ENCODE results near the gene ELK1. TPM values are rescaled to one million over a fixed set of nuclear protein-coding genes. Genes with fewer than 3 reads are reported as not detected.

The ELK1 gene
- total and polyA plus RNA-seq, 2 donors, result 10.8 to 21.7 TPM

DNA sequence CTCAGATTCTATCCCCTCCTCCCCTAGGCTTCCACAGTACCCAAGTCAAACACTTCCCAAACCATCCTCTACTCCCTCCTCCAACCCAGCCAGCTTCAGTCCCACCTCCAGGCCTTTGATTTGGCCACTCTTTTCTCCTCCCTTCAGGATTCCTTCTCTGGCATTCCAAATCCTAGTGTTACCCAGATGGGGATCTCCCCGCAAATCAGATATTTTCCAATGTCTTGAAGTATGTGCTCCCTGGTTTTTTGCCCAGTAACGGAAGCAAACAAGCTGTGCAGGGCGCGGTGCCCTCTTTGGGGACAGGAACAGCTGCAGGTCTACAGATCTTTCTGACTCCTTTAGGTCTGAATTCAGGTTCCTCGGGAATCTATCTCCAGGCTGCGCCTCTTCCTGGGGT is 28.5 kb downstream of the ELK1 start:
- Histone ChIP-seq H3K36me3 (ENCODE audit: control insufficient read depth in 2 of 2, insufficient read depth in 2 of 2, low read length in 1 of 2) (peaks cover 0 to 2% of the 10 kb centered on the region in 2 donors), H3K9me3 (ENCODE audit: control insufficient read depth in 2 of 2, insufficient read depth in 1 of 2, low read length in 1 of 2) (no peaks in the 10 kb centered on the region), H3K27ac (ENCODE audit: low read depth in 1 of 2, low read length in 1 of 2) (no peak overlapping the region), H3K4me1 (ENCODE audit: control insufficient read depth in 2 of 2, insufficient read depth in 2 of 2, low read length in 2 of 2) (peaks cover 6 to 10% of the 10 kb centered on the region in 2 donors), H3K27me3 (ENCODE audit: control insufficient read depth in 2 of 2, insufficient read depth in 1 of 2, low read length in 1 of 2) (peaks cover 4 to 20% of the 10 kb centered on the region in 2 donors), H3K4me3 (ENCODE audit: low read length in 2 of 2) (no peak overlapping the region)
- no peak for DNase-seq (ENCODE audit: low read depth in 6 of 9, low spot score in 9 of 9)
- 97% methylated on average over 6 of the region's 6 CpGs for WGBS

DNA sequence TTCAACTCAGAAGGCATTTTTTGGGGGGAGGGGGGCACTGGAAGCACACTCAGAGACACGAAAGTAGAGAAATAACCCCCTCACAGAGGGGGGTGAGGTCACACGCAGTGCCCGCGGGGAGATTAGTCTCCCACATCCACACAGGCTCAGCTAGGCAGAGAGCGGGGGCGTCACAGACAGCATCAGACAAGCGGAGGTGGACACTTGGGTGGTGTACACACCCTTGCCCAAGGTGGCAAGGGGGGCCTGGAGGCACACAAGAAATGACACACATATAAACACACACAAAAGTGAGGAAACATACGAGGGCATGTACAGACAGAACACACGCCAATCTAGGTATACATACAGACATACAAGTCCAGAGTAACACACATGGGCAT is 30.1 kb downstream of the ELK1 start:
- H3K36me3 ChIP-seq (ENCODE audit: control insufficient read depth in 2 of 2, insufficient read depth in 2 of 2, low read length in 1 of 2), result no peaks in the 10 kb centered on the region
- no peak for DNase-seq (ENCODE audit: low read depth in 6 of 9, low spot score in 9 of 9)
- WGBS, result 55% methylated on average over 9 of the region's 9 CpGs
- H3K4me1 ChIP-seq (ENCODE audit: control insufficient read depth in 2 of 2, insufficient read depth in 2 of 2, low read length in 2 of 2), result peaks cover 6 to 10% of the 10 kb centered on the region in 2 donors
- H3K27me3 ChIP-seq (ENCODE audit: control insufficient read depth in 2 of 2, insufficient read depth in 1 of 2, low read length in 1 of 2), result peaks cover 4 to 22% of the 10 kb centered on the region in 2 donors
- no peaks in the 10 kb centered on the region for H3K9me3 ChIP-seq (ENCODE audit: control insufficient read depth in 2 of 2, insufficient read depth in 1 of 2, low read length in 1 of 2)
- H3K27ac ChIP-seq (ENCODE audit: low read depth in 1 of 2, low read length in 1 of 2), result no peak overlapping the region
- no peak overlapping the region for H3K4me3 ChIP-seq (ENCODE audit: low read length in 2 of 2)

DNA sequence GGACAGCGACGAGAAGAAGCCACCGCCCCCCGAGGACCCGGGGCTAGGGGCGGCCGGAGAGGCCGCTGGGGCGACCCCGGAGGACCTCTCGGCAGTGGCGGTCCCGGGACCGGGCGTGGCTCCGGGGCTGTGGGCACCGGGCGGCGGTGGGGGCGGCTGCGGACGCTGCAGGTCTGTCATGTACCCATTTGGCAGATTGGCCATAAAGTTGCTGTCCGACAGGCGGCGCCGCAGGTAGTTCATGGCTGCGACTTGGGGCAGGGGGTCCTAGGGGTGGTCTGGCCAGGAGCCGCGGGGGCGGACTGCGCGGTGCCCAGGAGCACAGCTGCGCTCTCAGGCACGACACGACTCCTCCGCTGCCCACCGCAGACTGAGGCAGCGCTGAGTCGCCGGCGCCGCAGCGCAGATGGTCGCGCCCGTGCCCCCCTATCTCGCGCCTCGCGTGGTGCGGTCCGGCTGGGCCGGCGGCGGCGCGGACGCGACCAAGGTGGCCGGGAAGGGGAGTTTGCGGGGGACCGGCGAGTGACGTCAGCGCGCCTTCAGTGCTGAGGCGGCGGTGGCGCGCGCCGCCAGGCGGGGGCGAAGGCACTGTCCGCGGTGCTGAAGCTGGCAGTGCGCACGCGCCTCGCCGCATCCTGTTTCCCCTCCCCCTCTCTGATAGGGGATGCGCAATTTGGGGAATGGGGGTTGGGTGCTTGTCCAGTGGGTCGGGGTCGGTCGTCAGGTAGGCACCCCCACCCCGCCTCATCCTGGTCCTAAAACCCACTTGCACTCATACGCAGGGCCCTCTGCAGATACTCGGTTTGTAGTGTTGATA is 30.7 kb downstream of the ELK1 start, which contains the start of gene SYN1:
Gene SYN1, minus strand, starts transcription at position 372 of the 817 bp plus-strand sequence. Its CDS starts 129 bp downstream, at position 243.
- peaks cover 6 to 10% of the 10 kb centered on the region in 2 donors for H3K4me1 ChIP-seq (ENCODE audit: control insufficient read depth in 2 of 2, insufficient read depth in 2 of 2, low read length in 2 of 2)
- no peaks in the 10 kb centered on the region for H3K9me3 ChIP-seq (ENCODE audit: control insufficient read depth in 2 of 2, insufficient read depth in 1 of 2, low read length in 1 of 2)
- peak; percentile 18 to 83 (median 64) for DNase-seq (ENCODE audit: low read depth in 6 of 9, low spot score in 9 of 9)
- peak within 1 kb of the TSS in 1 of 2 donors; percentile 35 for H3K4me3 ChIP-seq (ENCODE audit: low read length in 2 of 2)
- H3K27me3 ChIP-seq (ENCODE audit: control insufficient read depth in 2 of 2, insufficient read depth in 1 of 2, low read length in 1 of 2), result peaks cover 4 to 22% of the 10 kb centered on the region in 2 donors
- 2% methylated on average over 88 of the region's 88 CpGs for WGBS
- H3K27ac ChIP-seq (ENCODE audit: low read depth in 1 of 2, low read length in 1 of 2), result no peak within 1 kb of the TSS
- no peaks in the 10 kb centered on the region for H3K36me3 ChIP-seq (ENCODE audit: control insufficient read depth in 2 of 2, insufficient read depth in 2 of 2, low read length in 1 of 2)

DNA sequence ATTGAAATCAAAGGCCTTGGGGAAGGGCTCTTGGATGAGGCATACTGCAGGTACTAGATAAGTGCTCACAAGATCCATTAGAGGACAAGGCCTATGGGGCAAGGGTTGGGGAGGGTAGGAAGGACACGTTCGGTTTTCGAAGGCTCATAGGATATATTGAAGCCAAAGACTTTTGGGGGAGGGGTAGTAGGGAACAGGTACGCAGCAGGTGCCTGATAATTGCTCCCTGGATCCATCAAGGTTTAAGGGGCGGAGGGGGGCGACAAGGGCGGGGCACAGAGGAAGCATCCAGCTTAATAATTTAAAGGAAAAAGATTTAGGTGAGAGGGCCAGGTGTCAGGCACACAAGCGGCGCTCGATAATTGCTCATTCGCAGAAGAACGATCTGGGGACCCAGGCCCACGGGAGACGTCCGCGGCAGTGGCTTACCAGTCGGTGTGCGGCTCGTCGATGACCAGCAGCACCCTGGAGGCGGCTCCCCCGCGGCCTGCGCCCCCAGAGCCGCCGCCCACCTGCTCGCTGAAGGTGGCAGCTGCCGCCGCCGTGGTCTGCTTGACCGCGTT is 31.4 kb downstream of the ELK1 start:
- H3K27me3 ChIP-seq (ENCODE audit: control insufficient read depth in 2 of 2, insufficient read depth in 1 of 2, low read length in 1 of 2), result peaks cover 4 to 22% of the 10 kb centered on the region in 2 donors
- WGBS, result 40% methylated on average over 32 of the region's 32 CpGs
- no peak overlapping the region for H3K27ac ChIP-seq (ENCODE audit: low read depth in 1 of 2, low read length in 1 of 2)
- DNase-seq (ENCODE audit: low read depth in 6 of 9, low spot score in 9 of 9), result no peak
- peaks cover 6 to 10% of the 10 kb centered on the region in 2 donors for H3K4me1 ChIP-seq (ENCODE audit: control insufficient read depth in 2 of 2, insufficient read depth in 2 of 2, low read length in 2 of 2)
- H3K36me3 ChIP-seq (ENCODE audit: control insufficient read depth in 2 of 2, insufficient read depth in 2 of 2, low read length in 1 of 2), result no peaks in the 10 kb centered on the region
- no peaks in the 10 kb centered on the region for H3K9me3 ChIP-seq (ENCODE audit: control insufficient read depth in 2 of 2, insufficient read depth in 1 of 2, low read length in 1 of 2)
- H3K4me3 ChIP-seq (ENCODE audit: low read length in 2 of 2), result peak overlapping the region in 1 of 2 donors; percentile 35

DNA sequence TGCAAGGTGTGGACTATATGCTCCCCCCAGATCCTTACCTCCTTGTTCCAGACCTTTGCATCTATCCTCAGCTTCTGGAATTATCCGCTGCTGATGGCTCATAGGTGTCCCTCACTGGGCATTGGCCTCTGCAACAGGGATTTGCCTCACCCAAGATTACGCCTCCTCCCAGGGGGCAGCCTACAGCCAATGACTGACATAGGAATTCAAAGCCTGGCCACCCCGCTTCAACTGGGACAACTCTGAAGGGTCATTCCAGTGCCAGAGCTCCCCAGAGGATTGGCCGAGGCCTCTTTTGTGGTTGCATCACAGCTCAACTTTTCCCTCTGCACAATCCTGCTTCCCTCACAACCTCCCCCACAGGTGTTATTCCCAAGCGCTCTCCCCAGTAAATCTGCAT is 35.7 kb downstream of the ELK1 start:
- Histone ChIP-seq H3K27me3 (ENCODE audit: control insufficient read depth in 2 of 2, insufficient read depth in 1 of 2, low read length in 1 of 2) (peaks cover 4 to 22% of the 10 kb centered on the region in 2 donors), H3K9me3 (ENCODE audit: control insufficient read depth in 2 of 2, insufficient read depth in 1 of 2, low read length in 1 of 2) (no peaks in the 10 kb centered on the region), H3K27ac (ENCODE audit: low read depth in 1 of 2, low read length in 1 of 2) (no peak overlapping the region), H3K4me1 (ENCODE audit: control insufficient read depth in 2 of 2, insufficient read depth in 2 of 2, low read length in 2 of 2) (no peaks in the 10 kb centered on the region), H3K36me3 (ENCODE audit: control insufficient read depth in 2 of 2, insufficient read depth in 2 of 2, low read length in 1 of 2) (no peaks in the 10 kb centered on the region), H3K4me3 (ENCODE audit: low read length in 2 of 2) (no peak overlapping the region)
- DNase-seq (ENCODE audit: low read depth in 6 of 9, low spot score in 9 of 9), result no peak
- WGBS, result 78% methylated on average over 5 of the region's 5 CpGs

DNA sequence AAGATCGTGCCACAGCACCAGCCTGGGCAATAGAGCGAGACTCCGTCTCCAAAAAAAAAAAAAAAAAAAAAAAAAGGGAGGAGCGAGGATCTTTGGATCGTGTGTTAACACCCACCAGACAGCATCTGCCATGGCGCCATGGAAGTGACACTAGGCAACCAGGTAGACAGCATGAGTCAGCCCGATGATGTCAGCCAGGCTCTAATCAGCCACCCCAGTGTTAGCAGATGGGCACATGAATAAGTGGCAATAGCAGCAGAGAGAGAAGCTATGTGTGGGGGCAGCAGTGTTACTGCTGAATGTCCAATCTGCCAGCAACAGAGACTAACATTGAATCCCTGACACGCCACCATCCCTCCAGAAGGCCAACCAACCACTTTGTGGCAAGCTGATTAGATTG is 37.3 kb downstream of the ELK1 start:
- H3K9me3 ChIP-seq (ENCODE audit: control insufficient read depth in 2 of 2, insufficient read depth in 1 of 2, low read length in 1 of 2), result no peaks in the 10 kb centered on the region
- H3K4me3 ChIP-seq (ENCODE audit: low read length in 2 of 2), result no peak overlapping the region
- no peaks in the 10 kb centered on the region for H3K4me1 ChIP-seq (ENCODE audit: control insufficient read depth in 2 of 2, insufficient read depth in 2 of 2, low read length in 2 of 2)
- H3K36me3 ChIP-seq (ENCODE audit: control insufficient read depth in 2 of 2, insufficient read depth in 2 of 2, low read length in 1 of 2), result no peaks in the 10 kb centered on the region
- H3K27me3 ChIP-seq (ENCODE audit: control insufficient read depth in 2 of 2, insufficient read depth in 1 of 2, low read length in 1 of 2), result peaks cover 0 to 7% of the 10 kb centered on the region in 2 donors
- H3K27ac ChIP-seq (ENCODE audit: low read depth in 1 of 2, low read length in 1 of 2), result no peak overlapping the region
- no peak for DNase-seq (ENCODE audit: low read depth in 6 of 9, low spot score in 9 of 9)
- 96% methylated on average over 7 of the region's 8 CpGs for WGBS

DNA sequence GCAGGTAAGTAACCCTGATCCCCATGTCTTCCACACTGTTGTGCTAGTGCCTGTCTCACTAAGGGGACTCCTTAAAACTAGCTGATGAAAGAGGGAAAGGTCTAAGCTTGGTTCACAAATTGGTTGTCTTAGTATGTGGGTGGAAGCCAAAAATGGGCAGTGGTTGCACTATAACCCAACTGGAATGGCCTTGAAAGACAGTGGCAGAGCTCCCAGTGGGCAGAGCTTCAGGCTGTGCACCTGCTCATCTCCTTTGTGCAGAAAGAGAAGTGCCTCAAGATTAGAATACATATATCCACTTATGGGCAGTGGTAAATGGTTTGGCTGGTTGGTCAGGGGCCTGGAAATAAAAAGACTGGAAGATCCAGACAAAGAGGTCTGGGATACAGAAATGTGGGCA is 37.9 kb downstream of the ELK1 start:
- H3K27me3 ChIP-seq (ENCODE audit: control insufficient read depth in 2 of 2, insufficient read depth in 1 of 2, low read length in 1 of 2), result peaks cover 0 to 2% of the 10 kb centered on the region in 2 donors
- no peaks in the 10 kb centered on the region for H3K9me3 ChIP-seq (ENCODE audit: control insufficient read depth in 2 of 2, insufficient read depth in 1 of 2, low read length in 1 of 2)
- no peaks in the 10 kb centered on the region for H3K36me3 ChIP-seq (ENCODE audit: control insufficient read depth in 2 of 2, insufficient read depth in 2 of 2, low read length in 1 of 2)
- H3K27ac ChIP-seq (ENCODE audit: low read depth in 1 of 2, low read length in 1 of 2), result no peak overlapping the region
- no peaks in the 10 kb centered on the region for H3K4me1 ChIP-seq (ENCODE audit: control insufficient read depth in 2 of 2, insufficient read depth in 2 of 2, low read length in 2 of 2)
- DNase-seq (ENCODE audit: low read depth in 6 of 9, low spot score in 9 of 9), result no peak
- no peak overlapping the region for H3K4me3 ChIP-seq (ENCODE audit: low read length in 2 of 2)

DNA sequence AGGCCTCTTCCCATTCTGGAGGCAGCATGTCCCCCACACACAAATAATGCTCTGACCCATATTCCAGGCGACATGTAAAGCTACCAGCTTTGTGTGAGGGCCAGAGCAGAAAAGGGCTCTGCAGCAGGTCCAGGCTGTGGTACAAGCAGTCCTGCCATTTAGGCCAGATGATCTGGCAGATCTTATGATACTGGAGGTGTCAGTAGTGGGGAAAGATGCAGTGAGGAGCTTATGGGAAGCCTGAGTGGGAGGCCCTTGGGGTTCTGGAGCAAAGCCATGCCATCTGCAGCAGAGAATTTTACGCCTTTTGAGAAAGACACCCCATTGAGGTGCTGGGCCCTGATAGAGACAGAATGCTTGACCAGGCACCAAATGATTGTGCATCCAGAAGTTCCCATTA is 38.4 kb downstream of the ELK1 start:
- 94% methylated on average over 2 of the region's 2 CpGs for WGBS
- no peak for DNase-seq (ENCODE audit: low read depth in 6 of 9, low spot score in 9 of 9)

DNA sequence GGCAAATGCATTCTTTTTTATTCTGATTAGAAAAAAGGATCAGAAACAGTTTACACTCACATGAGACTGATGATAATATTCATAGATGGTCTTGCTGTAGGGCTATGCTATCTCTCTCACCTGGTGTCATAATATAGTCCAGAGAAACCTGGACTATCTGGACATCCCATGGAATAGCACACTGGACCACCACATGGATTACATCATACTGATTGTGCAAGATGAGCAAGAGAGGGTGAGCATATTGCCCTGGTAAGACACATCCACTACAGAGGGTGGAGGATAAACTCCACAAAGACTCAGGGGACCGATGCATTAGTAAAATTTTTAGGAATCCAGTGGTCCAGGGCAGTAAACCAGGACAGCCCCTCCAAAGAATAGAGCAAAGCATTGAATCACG is 38.9 kb downstream of the ELK1 start:
- H3K27me3 ChIP-seq (ENCODE audit: control insufficient read depth in 2 of 2, insufficient read depth in 1 of 2, low read length in 1 of 2), result no peaks in the 10 kb centered on the region
- WGBS, result 90% methylated on average over 2 of the region's 2 CpGs
- no peak overlapping the region for H3K4me3 ChIP-seq (ENCODE audit: low read length in 2 of 2)
- no peaks in the 10 kb centered on the region for H3K4me1 ChIP-seq (ENCODE audit: control insufficient read depth in 2 of 2, insufficient read depth in 2 of 2, low read length in 2 of 2)
- H3K36me3 ChIP-seq (ENCODE audit: control insufficient read depth in 2 of 2, insufficient read depth in 2 of 2, low read length in 1 of 2), result no peaks in the 10 kb centered on the region
- H3K27ac ChIP-seq (ENCODE audit: low read depth in 1 of 2, low read length in 1 of 2), result no peak overlapping the region
- no peaks in the 10 kb centered on the region for H3K9me3 ChIP-seq (ENCODE audit: control insufficient read depth in 2 of 2, insufficient read depth in 1 of 2, low read length in 1 of 2)
- no peak for DNase-seq (ENCODE audit: low read depth in 6 of 9, low spot score in 9 of 9)

More for the DNA sequence above, 38.4 kb downstream of the ELK1 start:
- Histone ChIP-seq H3K9me3 (ENCODE audit: control insufficient read depth in 2 of 2, insufficient read depth in 1 of 2, low read length in 1 of 2) (no peaks in the 10 kb centered on the region), H3K4me1 (ENCODE audit: control insufficient read depth in 2 of 2, insufficient read depth in 2 of 2, low read length in 2 of 2) (no peaks in the 10 kb centered on the region), H3K4me3 (ENCODE audit: low read length in 2 of 2) (no peak overlapping the region), H3K27ac (ENCODE audit: low read depth in 1 of 2, low read length in 1 of 2) (no peak overlapping the region), H3K36me3 (ENCODE audit: control insufficient read depth in 2 of 2, insufficient read depth in 2 of 2, low read length in 1 of 2) (no peaks in the 10 kb centered on the region), H3K27me3 (ENCODE audit: control insufficient read depth in 2 of 2, insufficient read depth in 1 of 2, low read length in 1 of 2) (peaks cover 0 to 2% of the 10 kb centered on the region in 2 donors)

Measured in thymus (tissue), 11 donors.